ENCODE data around the gene CLECL1.
"Not testable (repeated sequence)": the region's sequence is repeated elsewhere in the genome, so short reads cannot be mapped to it uniquely, and the experiment has no call there.

The CLECL1 gene

GRCh38 chr12:9751204-9752144 is 18.6 kb upstream of the CLECL1 start:
- no peak for DNase-seq (ENCODE audit: low read depth)

- peak; percentile 30 for DNase-seq (ENCODE audit: low read depth)
These were observed 17.6 kb upstream of the CLECL1 start for GRCh38 chr12:9750276-9751203.

DNA sequence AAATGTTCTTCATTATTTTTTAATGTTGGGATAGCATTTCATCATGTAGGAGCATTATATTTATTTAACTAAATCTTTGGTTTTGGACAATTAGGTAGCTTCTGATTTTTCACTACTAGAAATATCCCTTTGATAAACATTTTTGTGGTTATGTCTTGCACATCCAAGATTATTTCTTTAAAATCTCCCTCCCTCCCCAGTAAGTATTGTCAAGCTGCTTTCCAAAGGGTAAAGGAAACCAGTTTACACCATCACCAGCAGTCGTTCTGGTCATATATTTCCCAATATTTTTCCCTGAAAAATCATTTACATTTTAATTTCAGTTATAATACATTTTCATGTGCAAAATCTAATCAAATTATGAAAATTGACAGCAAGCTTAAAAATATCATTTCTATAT is 16.7 kb upstream of the CLECL1 start:
- no peak for DNase-seq (ENCODE audit: low read depth)

DNA sequence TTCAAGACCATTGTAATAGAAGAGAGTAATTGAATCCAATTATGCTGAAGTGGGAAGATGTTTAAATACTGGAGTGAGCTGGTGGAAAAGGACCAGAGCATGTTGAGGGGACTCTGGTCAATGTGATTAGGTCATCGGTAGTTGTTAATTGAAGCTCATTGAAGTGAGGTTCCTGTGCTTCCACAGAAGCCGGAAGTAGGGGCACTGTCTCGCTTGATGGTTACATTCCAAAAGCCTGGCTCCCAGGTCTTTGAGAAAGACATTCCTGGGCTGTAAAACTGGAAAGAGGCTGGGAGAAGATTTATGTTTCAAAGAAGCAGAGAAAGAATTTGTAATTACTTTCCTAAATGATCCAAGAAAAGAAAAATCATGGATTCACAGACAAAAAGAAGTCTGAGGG is 12.3 kb upstream of the CLECL1 start:
- no peak for DNase-seq (ENCODE audit: low read depth)

DNA sequence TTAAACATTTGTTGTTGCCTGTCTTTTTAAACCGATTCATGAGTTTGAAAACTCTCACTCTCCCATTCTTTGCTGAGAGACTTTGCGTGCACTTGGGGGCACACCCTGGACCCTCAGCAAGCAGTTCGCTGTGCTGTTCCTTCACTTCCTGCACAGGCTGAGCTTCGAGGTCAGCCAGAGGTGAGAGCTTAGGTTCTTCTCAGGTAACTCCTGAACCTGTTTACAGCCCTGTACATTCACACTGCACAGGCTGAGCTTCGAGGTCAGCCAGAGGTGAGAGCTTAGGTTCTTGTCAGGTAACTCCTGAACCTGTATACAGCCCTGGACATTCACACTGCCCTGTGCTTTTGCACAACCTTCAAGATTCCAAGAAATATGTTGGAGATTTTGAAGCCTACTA is 9.8 kb upstream of the CLECL1 start:
- DNase-seq (ENCODE audit: low read depth) = no peak

- DNase-seq (ENCODE audit: low read depth) = no peak
These were observed 8.8 kb upstream of the CLECL1 start for GRCh38 chr12:9741726-9742125.

- DNase-seq (ENCODE audit: low read depth) = no peak
These were observed 7.3 kb upstream of the CLECL1 start for GRCh38 chr12:9740106-9740750.

GRCh38 chr12:9739404-9740105 is 6.7 kb upstream of the CLECL1 start:
- not testable (repeated sequence) for DNase-seq (ENCODE audit: low read depth)

- DNase-seq (ENCODE audit: low read depth) = not testable (repeated sequence)
These were observed 6.0 kb upstream of the CLECL1 start for GRCh38 chr12:9738905-9739304.

DNA sequence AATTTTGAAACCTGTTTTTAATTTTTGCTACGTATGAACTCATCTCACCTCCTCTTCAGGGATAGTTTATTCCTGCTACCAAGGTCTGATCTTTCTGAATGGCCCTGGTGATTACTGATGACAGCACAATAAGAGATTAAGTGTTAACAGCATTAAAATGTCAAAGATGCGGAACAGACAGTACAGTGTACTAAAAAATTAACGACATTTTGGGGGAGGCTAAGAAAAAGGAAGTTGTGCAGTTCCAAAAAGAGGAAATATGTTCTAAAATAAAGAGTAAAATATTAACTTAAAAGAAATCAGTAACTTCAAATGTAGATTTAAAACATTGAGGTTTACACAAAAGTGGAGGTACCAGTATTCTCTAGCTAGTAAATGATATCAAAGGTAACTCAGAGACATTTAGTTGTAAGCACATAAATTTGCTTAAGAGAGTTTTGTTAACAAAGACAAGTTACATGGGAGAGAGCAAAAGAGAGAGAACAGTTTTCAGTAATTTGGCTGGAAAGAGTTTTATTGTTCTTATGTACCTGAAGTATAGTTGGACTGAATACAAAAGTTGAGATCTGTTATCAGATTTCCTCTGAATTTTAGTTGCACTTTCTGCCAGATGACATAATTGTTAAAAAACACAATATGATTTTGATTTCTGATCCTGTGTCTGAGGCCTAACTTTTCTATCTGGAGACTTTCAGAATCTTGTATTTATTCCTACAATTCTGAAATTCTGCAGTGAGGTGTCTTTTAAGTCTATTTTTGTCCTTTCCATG is 4.2 kb upstream of the CLECL1 start:
- no peak for DNase-seq (ENCODE audit: low read depth)

GRCh38 chr12:9735601-9736000 is 2.7 kb upstream of the CLECL1 start:
- no peak for DNase-seq (ENCODE audit: low read depth)

GRCh38 chr12:9731797-9732196 is 1.1 kb downstream of the CLECL1 start:
- no peak for DNase-seq (ENCODE audit: low read depth)

GRCh38 chr12:9731393-9731792 is 1.5 kb downstream of the CLECL1 start:
- DNase-seq (ENCODE audit: low read depth) = no peak

GRCh38 chr12:9730591-9730990 is 2.3 kb downstream of the CLECL1 start:
- DNase-seq (ENCODE audit: low read depth) = no peak

- DNase-seq (ENCODE audit: low read depth) = no peak
These were observed 2.9 kb downstream of the CLECL1 start for GRCh38 chr12:9730011-9730410.

GRCh38 chr12:9729082-9729481 is 3.8 kb downstream of the CLECL1 start:
- DNase-seq (ENCODE audit: low read depth) = no peak

DNA sequence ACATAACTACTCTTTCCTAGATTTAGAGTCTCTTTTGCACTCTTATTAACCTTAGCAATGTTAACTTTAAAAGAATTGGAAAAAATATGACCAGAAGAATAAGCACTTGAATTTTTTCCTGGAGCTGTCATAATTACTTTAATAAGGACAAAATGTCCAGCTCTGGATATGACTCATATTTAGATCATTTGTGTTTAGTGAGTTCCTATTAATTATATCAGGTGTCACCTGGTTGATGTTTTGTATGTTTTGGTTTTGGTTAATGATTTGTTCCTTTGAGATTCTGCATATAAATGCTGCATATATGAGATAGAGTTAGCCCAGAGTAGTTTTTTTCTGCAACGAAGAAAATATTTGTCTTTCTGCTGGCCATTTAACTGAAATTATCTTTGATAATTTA is 5.1 kb downstream of the CLECL1 start:
- no peak for DNase-seq (ENCODE audit: low read depth)

GRCh38 chr12:9725213-9725870 is 7.6 kb downstream of the CLECL1 start:
- DNase-seq (ENCODE audit: low read depth) = no peak

GRCh38 chr12:9724023-9724422 is 8.9 kb downstream of the CLECL1 start:
- DNase-seq (ENCODE audit: low read depth) = no peak

- no peak for DNase-seq (ENCODE audit: low read depth)
These were observed 11.4 kb downstream of the CLECL1 start for GRCh38 chr12:9721394-9722092.
